Germinal center (tissue), 1 donor: ENCODE results near the gene NEK3.
"Not testable (repeated sequence)": the region's sequence is repeated elsewhere in the genome, so short reads cannot be mapped to it uniquely, and the experiment has no call there.

ENCODE experiments used
- DNase-seq: peaks from one replicate; pipeline ENCODE4 v3.0.0; 2012; ENCODE audit warnings: mixed read lengths, low spot score

NEK3 gene, protein sequence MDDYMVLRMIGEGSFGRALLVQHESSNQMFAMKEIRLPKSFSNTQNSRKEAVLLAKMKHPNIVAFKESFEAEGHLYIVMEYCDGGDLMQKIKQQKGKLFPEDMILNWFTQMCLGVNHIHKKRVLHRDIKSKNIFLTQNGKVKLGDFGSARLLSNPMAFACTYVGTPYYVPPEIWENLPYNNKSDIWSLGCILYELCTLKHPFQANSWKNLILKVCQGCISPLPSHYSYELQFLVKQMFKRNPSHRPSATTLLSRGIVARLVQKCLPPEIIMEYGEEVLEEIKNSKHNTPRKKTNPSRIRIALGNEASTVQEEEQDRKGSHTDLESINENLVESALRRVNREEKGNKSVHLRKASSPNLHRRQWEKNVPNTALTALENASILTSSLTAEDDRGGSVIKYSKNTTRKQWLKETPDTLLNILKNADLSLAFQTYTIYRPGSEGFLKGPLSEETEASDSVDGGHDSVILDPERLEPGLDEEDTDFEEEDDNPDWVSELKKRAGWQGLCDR

DNA sequence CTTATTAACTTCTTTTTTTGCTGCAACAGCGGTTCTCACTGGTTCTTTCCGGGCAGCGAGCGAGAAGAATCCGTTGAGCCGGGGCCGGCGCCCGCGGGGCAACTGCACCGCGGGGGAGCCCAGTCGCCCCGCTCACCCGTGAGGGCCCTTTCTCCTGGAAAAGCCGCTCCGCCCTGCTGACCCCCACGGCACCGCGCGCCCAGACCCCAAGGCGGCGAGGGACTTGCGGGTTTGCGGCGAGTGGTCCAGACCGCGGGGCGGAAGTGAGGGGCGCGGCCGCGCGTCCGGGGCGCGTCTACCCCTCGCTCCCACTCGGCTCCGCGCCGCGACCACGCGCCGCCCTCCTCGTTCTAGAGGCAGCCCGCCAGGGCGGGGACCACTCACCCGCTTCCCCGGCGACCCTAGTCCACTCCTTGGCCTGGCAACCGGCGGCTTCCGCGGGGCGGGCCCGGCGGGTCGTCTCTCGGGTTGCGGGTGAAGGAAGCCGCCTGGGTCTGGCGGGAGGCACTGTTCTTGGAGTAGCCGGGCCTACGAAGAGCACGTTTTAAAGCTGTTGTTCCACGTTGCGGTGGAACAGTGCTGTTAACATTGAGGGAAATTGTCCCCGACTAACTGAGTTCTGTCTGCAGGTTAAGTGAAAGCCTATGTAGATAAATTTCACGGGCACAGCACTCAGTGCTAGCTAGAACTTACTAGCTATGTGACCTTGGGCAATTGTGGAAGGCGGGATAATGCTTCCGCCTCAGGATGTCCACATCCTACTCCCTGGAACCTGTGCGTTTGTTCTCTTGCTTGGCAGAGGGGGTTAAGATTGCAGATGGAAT lies at the start of gene NEK3:
Gene NEK3 (minus strand): TSS at position 439 of the 824 bp plus-strand sequence. CDS start 3,406 bp downstream, outside the sequence.
- DNase-seq: peak; percentile 51

DNA sequence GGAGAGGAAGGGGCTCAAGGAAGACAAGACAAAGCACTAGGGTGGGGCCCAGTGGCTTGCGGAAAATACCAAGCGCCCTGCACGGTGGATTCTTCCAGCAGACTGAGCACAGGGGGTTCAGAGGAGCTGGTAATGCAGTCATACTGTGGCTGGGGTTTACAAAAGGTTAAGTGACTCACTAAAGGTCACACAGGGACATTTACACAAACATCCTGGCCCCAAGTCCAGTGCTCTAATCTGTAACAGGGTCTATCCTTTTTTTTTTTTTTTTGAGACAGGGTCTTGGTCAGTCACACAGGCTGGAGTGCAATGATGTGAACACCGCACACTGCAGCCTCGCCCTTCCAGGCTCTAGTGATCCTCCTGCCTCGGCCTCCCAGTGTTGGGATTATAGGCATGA lies 49.0 kb upstream of the NEK3 start:
- not testable (repeated sequence) for DNase-seq

DNA sequence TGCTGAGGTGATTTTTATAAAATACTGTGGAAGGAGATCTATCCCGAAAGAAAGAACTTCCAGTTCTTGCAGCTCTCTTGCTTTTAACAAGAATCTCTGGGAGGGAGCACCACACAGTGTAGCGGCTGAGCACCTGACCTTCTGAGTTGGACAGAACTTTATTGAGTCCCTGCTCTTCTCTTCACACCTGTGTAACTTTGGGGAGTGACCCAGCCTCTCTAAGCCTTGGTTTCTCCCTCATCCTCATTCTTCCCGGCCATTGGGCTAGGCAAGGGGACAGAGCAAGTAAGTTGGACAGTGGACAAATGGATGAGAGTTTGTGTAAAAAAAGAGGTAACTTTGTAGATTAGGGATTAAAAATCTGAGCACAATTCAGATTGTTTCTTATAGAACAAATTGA lies 48.5 kb upstream of the NEK3 start:
- not testable (repeated sequence) for DNase-seq

DNA sequence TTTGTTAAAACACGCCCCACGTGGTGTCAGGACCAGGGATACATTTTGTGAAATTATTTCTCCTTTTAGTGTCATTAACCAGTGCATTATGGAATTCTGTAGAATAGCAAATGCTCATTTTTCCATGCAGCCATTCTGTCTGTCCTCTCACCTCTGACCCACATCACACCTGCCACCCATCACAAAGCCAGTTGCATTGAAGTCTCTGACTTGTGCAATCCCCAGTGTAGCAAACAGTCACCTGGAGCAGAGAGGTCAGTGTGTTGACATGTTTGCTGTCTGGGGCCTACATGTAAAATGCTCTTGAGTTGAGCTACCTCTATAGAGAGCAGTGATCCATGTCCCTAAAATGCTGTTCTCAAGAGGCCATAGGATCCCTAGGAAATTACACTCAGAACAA lies 47.9 kb upstream of the NEK3 start:
- not testable (repeated sequence) for DNase-seq

DNA sequence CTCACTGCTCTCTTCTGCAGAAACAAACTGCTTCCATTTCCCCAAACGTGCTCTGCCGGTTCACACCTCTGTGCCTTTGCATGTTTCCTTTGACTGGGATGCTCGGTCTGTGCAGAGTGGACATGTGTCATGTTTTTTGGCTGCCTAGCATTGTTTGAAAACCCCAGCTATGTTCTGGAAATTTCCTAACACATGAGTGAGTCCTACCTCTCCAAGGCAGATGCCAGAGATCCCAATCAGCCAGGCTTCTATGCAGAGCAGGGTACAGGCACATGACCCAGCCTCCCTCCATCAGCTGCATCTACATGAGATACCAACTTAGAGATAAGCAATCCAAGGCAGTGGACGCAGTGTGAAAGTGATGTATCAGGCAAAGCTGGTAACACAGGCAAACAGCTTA lies 45.1 kb upstream of the NEK3 start:
- not testable (repeated sequence) for DNase-seq

DNA sequence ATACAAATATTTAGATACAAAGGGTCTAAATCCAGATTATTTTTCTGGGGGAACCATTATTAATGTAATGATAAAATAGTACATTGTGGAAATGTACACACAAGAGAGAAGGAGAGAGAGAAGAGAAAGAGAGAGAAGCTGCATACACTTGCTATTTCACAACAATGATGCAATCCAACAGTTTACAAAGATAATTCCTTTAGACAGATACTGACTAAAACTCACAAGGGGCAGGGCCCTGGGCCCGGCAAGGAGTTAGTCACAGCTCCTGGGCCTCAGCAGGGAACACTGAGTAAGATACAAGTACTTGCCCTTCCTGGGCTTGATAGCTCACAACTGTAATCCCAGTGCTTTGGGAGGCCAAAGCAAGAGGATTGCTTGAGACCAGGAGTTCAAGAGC lies 44.5 kb upstream of the NEK3 start:
- DNase-seq: not testable (repeated sequence)

DNA sequence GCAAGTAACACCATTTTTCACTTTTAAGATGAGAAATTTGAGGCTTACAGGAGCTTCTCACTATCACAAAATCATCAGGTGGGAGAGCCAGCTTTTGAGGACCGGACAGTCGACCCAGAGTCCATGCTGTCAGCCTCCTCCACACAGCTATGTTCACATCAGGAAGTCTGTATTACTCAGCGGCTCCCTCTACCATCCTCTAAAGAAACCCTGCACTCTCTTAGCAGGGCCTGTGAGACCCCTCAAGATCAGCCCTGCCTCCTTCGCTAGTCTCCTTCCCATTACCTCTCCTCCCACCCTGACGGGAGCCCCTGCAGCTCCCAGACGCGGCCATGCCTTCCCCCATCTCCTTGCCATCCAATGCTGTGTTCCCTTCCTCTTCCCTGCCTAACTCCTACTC lies 43.1 kb upstream of the NEK3 start:
- not testable (repeated sequence) for DNase-seq

DNA sequence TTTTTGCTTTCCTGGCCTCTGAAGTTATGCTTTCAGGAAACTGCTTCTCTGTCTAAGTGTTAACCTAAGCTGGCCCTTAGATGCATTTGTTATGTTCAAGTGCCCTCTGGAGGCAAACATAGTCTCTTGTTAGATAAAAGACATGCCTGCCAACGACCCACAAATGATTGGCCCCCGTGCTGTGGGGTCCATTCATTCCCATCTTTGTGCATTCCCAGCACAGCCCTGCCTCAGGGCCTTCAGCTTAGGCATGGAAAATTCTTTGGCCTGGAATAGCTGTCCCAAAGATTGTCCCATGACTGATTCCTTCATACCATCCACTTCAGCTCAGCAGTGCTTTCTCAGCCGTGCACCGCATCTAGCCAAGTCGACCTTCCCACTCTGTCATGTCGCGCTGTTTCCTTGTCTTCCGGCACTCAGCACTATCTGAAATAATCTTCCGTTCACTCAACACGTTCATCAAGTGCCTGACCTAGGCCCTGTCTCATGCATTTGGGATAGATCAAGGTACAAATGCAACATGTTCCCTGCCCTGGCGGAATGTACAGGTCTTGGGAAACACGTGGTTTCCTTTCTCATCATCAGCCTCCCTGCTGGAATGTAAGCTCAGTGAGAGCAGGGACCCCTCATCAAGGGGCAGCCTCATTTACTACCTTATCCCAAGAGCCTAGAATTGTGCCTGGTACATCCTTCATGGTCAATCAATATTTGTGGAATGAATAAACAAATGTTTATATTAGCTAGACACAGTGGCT lies 42.2 kb upstream of the NEK3 start:
- not testable (repeated sequence) for DNase-seq

DNA sequence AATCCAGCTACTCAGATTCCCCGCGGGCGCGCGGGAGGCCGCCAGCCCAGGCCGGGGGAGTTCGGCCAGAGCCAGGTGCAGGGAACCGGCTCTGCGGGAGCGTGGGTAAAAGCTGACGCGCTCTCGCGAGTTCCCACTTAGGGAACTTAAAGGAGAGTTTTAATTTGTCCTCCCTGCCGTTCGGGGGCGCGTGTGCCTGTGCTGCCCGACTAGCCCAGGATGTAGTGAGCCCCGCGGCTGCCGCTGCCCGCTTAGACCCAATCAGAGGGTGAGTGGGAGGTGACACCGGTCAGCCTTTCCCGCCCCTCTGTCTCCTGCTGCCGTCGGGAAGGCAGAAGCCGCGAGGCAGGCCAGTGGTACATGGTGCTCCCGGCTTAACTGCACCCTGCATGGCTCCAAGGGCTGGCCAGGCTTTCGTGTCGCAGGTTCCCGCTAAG lies 36.0 kb upstream of the NEK3 start:
- peak; percentile 73 for DNase-seq

DNA sequence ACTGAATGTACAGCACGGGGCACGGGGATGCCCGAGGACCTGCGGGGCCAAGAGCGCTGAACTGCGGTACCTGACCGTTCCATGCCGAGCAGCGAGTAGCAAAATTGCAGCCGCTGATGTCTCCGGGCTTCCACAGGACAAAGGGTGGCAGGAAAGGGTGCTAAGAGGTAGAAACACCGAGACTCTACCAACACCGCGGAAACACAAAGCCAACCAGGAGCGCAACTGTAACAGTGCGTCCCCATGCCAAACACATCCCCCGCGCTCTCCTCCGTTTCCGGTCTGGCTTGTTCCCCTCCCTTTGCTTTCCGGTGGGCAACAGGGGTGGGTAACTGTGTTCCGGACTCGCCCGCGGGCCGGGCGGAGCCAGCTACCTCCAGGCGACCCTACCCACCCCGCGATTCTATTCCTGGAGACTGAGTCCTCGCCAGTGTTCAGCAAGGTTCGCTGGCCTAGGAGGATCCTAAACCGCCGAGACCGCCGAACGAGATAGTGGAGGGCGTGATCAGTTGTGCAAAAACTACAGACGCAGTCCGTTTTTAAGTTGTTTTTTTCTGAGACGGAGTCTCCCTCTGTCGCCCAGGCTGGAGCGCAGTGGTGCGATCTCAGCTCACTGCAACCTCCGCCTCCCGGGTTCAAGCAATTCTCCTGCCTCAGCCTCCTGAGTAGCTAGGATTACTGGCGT lies 34.9 kb upstream of the NEK3 start:
- DNase-seq: peak; percentile 83

DNA sequence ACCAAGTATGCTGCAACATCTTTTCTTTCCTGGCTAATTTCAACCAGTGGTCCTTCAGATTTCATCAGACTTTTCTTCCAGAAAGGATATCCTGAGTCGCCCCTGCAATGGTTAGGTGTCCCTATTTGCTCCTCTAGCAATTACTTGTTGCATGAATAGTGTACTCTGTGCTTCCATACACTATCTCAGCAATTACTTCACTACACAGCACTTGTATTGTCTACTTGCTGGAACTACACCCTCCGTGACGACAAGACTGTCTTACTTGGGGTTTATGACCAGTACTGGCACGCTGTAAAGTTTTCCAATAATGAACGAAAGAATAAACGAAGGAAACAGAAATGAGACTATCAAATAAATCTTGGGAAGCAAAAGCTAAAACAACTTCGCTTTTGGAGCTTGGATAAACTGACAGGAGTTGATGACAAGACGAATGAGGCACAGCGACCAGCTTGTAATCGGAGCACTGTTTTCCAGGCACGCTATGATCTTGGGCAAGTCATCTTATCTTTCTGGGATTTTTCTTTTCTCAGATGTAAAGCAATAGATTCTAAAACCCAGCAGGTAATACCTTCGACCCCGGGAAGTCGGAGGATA lies 34.3 kb upstream of the NEK3 start:
- not testable (repeated sequence) for DNase-seq

DNA sequence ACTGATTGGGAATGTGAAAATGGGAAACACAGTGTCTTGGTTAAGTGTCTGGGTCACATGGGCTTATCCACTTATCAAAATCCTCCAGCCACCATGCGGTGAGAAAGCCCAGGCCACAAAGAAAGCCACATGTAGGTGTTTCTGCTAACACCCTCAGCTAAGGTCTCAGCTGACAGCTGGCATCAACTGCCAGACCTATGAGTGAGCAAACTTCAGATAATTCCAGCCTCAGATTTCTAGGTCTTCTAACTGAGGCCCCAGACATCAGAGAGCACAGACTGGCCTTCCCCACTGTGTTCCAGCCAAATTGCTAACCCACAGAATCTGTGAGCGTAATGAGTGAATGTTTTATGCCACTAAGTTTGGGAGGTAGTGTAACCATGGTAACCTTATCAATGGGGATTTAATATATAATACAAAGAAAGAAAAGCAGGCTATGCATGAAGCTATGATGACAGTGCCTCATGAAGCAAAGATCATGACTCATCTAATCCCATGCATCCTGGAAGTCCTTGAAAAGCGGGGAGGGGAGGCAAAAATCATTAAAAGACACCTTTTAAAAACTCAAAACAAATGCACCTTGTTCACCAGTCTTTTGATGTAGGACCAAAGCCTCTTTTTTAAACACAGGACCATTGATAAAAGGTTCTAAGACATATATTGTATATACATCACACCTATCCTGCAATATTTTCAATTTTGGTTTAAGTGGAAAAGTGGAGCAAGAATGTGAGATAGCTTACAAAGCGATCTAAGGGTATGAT lies 28.2 kb upstream of the NEK3 start:
- DNase-seq: not testable (repeated sequence)

DNA sequence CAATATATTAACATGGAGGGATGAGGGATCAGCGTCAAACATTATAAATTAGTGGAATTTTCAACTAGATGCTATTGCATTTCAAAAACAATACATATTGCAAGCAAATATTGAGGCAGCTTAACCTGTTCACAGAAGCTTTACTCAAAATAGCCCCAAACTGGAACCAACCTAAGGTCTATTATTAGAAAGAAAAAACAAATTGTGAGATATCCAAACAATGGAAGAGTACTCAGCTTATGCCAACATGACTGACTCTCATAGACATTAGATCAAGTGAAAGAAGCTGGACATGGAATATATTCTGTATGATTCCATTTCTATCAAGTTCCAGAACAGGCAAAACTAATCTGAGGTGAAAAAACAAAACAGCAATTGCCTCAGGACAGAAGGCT lies 27.6 kb upstream of the NEK3 start:
- DNase-seq: no peak

DNA sequence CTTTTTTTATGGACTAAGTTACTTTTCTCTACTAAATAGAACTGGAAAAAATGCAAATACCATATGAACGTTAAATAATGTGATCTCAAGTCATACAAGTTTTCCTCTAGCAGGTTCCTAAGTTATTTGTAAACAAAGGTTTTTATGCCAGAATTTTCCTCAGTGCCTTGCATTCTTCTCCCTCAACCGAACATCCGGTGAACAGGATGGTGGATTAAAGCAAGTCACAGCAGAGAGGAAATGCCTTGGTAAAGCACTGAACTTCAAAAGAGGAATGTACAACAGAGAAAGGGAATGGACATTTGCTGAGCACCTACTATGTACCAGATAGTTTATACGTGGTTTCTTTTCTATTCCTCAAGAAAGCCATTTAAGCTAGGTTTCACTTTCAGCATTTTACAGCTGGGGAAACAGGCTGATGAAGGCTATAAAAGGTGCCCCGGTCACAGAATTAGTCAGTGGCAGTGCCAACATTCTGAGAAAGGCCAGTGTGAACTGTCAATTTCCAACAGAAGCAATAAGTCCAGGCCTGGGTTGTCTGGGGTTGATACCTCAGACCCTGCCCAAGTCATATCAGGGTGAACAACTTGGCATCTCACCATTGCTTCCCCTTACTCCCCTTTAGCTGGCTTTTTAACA lies 22.0 kb upstream of the NEK3 start:
- DNase-seq: not testable (repeated sequence)

DNA sequence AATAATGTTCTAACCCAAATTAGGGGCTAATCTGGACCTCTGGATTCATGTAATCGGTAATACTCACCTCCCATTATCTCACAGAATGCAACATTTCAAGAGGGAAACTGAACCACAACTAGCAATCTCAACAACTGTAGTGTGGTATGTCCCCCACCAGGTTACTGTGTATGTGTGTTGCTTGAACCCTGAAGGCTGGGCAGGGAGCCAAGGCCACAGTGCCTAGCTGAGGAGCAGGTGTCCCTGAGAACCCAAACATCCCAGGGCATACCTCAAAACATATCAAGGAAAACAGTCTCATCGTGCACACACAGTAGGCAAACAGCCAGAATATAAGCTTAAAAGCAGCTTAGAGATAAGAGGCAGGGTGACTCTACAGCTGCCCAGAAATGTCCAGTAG lies 20.5 kb upstream of the NEK3 start:
- DNase-seq: no peak

DNA sequence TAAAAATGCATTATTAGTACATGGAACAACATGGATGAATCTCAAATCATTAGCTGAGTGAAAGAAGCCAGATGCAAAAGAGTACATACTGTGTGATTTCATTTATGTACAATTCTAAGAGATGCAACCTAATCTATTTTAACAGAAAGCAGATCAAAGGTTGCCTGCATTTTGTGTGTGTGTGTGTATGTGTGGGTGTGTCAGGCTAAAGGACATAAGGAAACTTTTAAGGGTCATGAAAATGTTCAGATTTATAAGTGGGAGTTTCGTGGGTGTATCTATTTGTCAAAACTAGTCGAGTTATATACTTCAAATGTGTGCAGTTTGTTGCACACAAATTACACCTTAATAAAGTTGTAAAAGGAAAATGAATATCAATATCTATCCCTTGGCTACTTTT lies 17.9 kb upstream of the NEK3 start:
- no peak for DNase-seq

DNA sequence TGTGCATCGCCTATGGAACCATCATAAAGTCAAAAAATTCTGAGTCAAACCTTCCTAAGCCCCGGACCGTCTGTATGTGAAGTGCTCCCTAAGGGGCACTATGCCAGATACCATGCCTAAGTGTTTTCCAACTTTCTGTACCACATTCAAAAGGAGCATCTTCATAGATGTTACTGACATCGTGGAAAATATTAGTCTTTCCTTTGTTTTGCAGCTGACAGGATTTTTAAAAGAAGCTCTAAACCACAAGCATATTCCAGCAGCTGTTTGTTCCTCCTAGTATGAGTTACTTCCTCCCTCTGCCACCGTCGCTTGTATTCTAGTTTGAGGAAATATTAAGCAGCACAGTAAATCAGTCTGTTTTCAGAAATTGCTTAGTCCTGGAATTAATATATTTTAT lies 14.6 kb upstream of the NEK3 start:
- not testable (repeated sequence) for DNase-seq

DNA sequence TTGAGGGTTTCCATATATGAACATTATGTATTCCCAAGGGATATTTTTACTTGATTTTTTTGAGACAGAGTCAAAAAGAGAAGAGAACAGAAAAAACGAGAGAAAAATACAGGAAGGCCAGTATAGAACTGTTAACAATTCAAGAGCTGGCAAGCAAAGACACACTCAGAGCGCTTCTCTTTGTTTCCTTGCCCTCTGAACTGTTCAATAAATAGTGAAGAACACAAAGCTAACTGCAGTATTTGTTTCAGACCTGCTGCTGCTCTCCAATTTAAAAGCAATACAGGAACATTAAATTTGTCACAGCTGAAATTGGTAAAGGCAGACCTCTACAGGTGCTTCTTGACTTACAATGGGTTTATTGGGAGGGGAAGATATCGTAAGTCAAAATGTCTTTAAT lies 14.0 kb upstream of the NEK3 start:
- no peak for DNase-seq

DNA sequence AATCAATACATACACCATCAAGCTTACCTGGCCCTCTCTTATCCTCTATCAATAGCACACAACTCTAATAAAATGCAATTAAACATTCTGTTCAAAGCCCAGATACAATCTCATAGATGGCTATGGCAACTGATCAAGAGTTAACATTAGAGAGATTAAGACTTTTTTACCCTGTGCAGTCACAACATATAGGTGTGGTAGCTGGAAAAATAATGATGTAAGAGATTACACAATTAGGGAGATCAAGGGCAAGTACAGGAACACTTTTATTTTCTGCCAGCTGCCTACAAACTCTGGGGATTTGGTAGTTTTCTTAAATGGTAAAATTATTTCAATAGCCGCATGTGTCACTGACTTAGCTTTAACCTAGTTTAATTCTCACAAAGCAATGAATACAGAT lies 12.3 kb upstream of the NEK3 start:
- DNase-seq: not testable (repeated sequence)
